Panc1 (cell line): ENCODE results near the gene RABGAP1L. TPM values are rescaled to one million over a fixed set of nuclear protein-coding genes. Genes with fewer than 3 reads are reported as not detected.
A peak's percentile ranks its signal among the peaks of the same experiment; 100 is the strongest.

Experiments
- ATAC-seq: fragments of 200-7000 bp; cut with Tn5 transposase; 2 replicates; pipeline ENCODE4 v1.9.1; 2020; ENCODE audit warnings: mild to moderate bottlenecking, moderate library complexity
- BruUV-seq: library from RNA; stranded (reverse); fragments of 400-500 nt; replicated peaks from 2 replicates; lab custom pipeline; 2021; lab: Mats Ljungman, UMichigan
- CTCF ChIA-PET: fragments of 300-600 bp; sonication (Branson Sonifier 250); formaldehyde crosslinking; loops from one replicate; lab custom pipeline; 2022; ENCODE audit warnings: antibody characterized with exemption; lab: Charles Lee
- POLR2A ChIA-PET: fragments of 300-600 bp; sonication (Branson Sonifier 250); formaldehyde crosslinking; loops from one replicate; lab custom pipeline; 2022; ENCODE audit warnings: antibody characterized with exemption; lab: Charles Lee
- DNase-seq: peaks from one replicate; pipeline ENCODE4 v3.0.0-alpha.2; 2010; ENCODE audit warnings: low read depth, low spot score
- H3K27ac ChIP-seq: 2 replicates; pipeline ENCODE4 v1.5.1; 2011; ENCODE audit warnings: mild to moderate bottlenecking, low read length, inconsistent platforms
- H3K27me3 ChIP-seq: fragments of 200-500 bp; sonication (Bioruptor generic); 2 replicates; pipeline ENCODE4 v1.6.0; 2014; ENCODE audit warnings: low read length, inconsistent platforms; ENCODE audit not compliant: control insufficient read depth, insufficient read depth
- H3K36me3 ChIP-seq: fragments of 200-500 bp; sonication (Bioruptor generic); 2 replicates; pipeline ENCODE4 v1.5.1; 2014; ENCODE audit warnings: inconsistent platforms, mild to moderate bottlenecking, low read length, moderate library complexity; ENCODE audit not compliant: control insufficient read depth, insufficient read depth
- H3K4me1 ChIP-seq: 2 replicates; pipeline ENCODE4 v1.5.1; 2011; ENCODE audit warnings: inconsistent platforms, mild to moderate bottlenecking, low read length, moderate library complexity; ENCODE audit not compliant: control insufficient read depth, insufficient read depth
- H3K4me3 ChIP-seq, 2 experiments: 2 replicates each; pipeline ENCODE4 v1.5.1; 2011 to 2012; ENCODE audit warnings: low read depth in 2 of 2, low read length in 2 of 2, mild to moderate bottlenecking in 2 of 2, inconsistent platforms in 1 of 2, moderate library complexity in 1 of 2
- H3K9me3 ChIP-seq: fragments of 200-500 bp; sonication (Bioruptor generic); 2 replicates; pipeline ENCODE4 v1.5.1; 2014; ENCODE audit warnings: low read depth, mild to moderate bottlenecking, inconsistent platforms, low read length, moderate library complexity; ENCODE audit not compliant: control insufficient read depth, insufficient read depth
- CTCF ChIP-seq: fragments of 450-650 bp; IDR thresholded peaks from 2 replicates; pipeline ENCODE4 v1.5.1; 2017; ENCODE audit warnings: mild to moderate bottlenecking
- POLR2AphosphoS5 ChIP-seq: IDR thresholded peaks from 2 replicates; pipeline ENCODE4 v1.6.1; 2012; ENCODE audit warnings: mild to moderate bottlenecking, low read depth, low read length, moderate library complexity
- SIN3A ChIP-seq: IDR thresholded peaks from 2 replicates; pipeline ENCODE4 v1.6.1; 2012; ENCODE audit warnings: low read depth, mild to moderate bottlenecking, low read length, moderate library complexity, borderline replicate concordance; ENCODE audit not compliant: insufficient read depth
- TCF7L2 ChIP-seq: IDR thresholded peaks from 2 replicates; pipeline ENCODE4 v1.6.1; 2011; ENCODE audit warnings: mild to moderate bottlenecking, low read depth, low read length, inconsistent platforms
- in situ Hi-C: cut with HindIII; loops from 2 replicates; pipeline ENCODE4 v1.10.0; 2016; ENCODE audit warnings: low sequenced_read_pairs, low pct_unique_long_range_greater_than_20kb
- intact Hi-C: fragments of 100-400 bp; cut with micrococcal nuclease; formaldehyde crosslinking; loops from one replicate; pipeline ENCODE4 v1.10.0; 2022; ENCODE audit not compliant: unreplicated experiment
- total RNA-seq: library from RNA; stranded (reverse); gene quantifications from one replicate; pipeline ENCODE4 v1.2.1, GENCODE V29; 2021; ENCODE audit not compliant: unreplicated experiment
- TF ChIP-seq, protein P1 (sequence below), 2 experiments: IDR thresholded peaks; 2 replicates each; pipeline ENCODE4 v1.6.1; 2011 to 2012; ENCODE audit warnings: low read depth in 2 of 2, control low read depth in 1 of 2, low read length in 1 of 2, mild to moderate bottlenecking in 1 of 2, moderate library complexity in 1 of 2; ENCODE audit not compliant: insufficient read depth in 1 of 2

RABGAP1L gene
- total RNA-seq, 1 experiment from 2014 or later = 37.0 TPM

DNA sequence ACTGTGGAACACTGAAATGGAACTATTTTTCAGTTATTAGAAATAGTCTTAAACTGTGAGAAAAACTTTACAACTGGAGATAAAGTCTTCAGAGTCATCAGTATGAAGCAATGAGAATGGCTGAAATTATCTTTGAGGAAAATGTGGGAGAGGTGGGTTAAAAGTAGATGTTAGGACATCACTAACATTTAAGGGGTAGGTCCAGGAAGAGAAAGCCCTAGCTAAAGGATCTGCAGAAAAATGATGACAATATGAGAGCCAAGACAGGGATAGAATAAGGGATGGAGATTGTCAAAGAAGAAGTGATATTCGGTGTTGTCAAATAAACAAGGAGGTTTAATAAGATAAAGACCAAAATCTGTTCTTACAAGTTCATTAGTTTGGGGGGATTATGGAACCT lies 165.2 kb downstream of the RABGAP1L start:
- ChIA-PET POLR2A (no interaction called here), CTCF (no interaction called here)
- TF ChIP-seq, protein P1, sequence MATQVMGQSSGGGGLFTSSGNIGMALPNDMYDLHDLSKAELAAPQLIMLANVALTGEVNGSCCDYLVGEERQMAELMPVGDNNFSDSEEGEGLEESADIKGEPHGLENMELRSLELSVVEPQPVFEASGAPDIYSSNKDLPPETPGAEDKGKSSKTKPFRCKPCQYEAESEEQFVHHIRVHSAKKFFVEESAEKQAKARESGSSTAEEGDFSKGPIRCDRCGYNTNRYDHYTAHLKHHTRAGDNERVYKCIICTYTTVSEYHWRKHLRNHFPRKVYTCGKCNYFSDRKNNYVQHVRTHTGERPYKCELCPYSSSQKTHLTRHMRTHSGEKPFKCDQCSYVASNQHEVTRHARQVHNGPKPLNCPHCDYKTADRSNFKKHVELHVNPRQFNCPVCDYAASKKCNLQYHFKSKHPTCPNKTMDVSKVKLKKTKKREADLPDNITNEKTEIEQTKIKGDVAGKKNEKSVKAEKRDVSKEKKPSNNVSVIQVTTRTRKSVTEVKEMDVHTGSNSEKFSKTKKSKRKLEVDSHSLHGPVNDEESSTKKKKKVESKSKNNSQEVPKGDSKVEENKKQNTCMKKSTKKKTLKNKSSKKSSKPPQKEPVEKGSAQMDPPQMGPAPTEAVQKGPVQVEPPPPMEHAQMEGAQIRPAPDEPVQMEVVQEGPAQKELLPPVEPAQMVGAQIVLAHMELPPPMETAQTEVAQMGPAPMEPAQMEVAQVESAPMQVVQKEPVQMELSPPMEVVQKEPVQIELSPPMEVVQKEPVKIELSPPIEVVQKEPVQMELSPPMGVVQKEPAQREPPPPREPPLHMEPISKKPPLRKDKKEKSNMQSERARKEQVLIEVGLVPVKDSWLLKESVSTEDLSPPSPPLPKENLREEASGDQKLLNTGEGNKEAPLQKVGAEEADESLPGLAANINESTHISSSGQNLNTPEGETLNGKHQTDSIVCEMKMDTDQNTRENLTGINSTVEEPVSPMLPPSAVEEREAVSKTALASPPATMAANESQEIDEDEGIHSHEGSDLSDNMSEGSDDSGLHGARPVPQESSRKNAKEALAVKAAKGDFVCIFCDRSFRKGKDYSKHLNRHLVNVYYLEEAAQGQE (IDR thresholded peaks at IDR 0.05; ENCODE audit: insufficient read depth in 1 of 2, low read depth in 2 of 2, low read length in 1 of 2) = no peak
- TF ChIP-seq CTCF = no peak
- TF ChIP-seq TCF7L2 = no peak
- no peak for TF ChIP-seq POLR2AphosphoS5
- TF ChIP-seq SIN3A = no peak
- DNase-seq (no peak), ATAC-seq (no peak)
- intact Hi-C loops (no loop called here), in situ Hi-C loops (no loop called here)
- Histone ChIP-seq H3K4me1 (no peaks in the 10 kb centered on the region), H3K27ac (no peak overlapping the region), H3K36me3 (no peaks in the 10 kb centered on the region; the same call in 1 of the 2 replicates), H3K27me3 (no peaks in the 10 kb centered on the region), H3K4me3 (no peak overlapping the region), H3K9me3 (peaks cover 54% of the 10 kb centered on the region)
- BruUV-seq = TSS peak; percentile 11

- in situ Hi-C loops (no loop called here), intact Hi-C loops (no loop called here)
- no peak for ATAC-seq
These were observed 165.6 kb downstream of the RABGAP1L start for GRCh38 chr1:174324939-174325338.

GRCh38 chr1:174326278-174326677 lies 167.0 kb downstream of the RABGAP1L start:
- intact Hi-C loops (no loop called here), in situ Hi-C loops (no loop called here)
- H3K4me3 ChIP-seq = no peak overlapping the region

More at GRCh38 chr1:174324939-174325338, 165.6 kb downstream of the RABGAP1L start:
- Histone ChIP-seq H3K27ac (no peak overlapping the region), H3K4me1 (no peaks in the 10 kb centered on the region), H3K36me3 (no peaks in the 10 kb centered on the region; the same call in 1 of the 2 replicates), H3K9me3 (peaks cover 50% of the 10 kb centered on the region), H3K4me3 (no peak overlapping the region), H3K27me3 (no peaks in the 10 kb centered on the region)
- DNase-seq = no peak
- no peak for TF ChIP-seq TCF7L2
- TF ChIP-seq SIN3A = no peak
- POLR2A ChIA-PET = no interaction called here
- CTCF ChIA-PET = no interaction called here
- no TSS peak for BruUV-seq

More at GRCh38 chr1:174326278-174326677, 167.0 kb downstream of the RABGAP1L start:
- Histone ChIP-seq H3K27ac (no peak overlapping the region), H3K36me3 (no peaks in the 10 kb centered on the region; the same call in 1 of the 2 replicates), H3K4me1 (no peaks in the 10 kb centered on the region), H3K9me3 (peaks cover 42% of the 10 kb centered on the region), H3K27me3 (no peaks in the 10 kb centered on the region)
- ChIA-PET CTCF (no interaction called here), POLR2A (no interaction called here)
- BruUV-seq = no TSS peak
- ATAC-seq = no peak
- TF ChIP-seq TCF7L2 (no peak), POLR2AphosphoS5 (no peak), SIN3A (no peak), CTCF (no peak)
- TF ChIP-seq, protein P1 (IDR thresholded peaks at IDR 0.05; ENCODE audit: insufficient read depth in 1 of 2, low read depth in 2 of 2, low read length in 1 of 2) = no peak
- DNase-seq = no peak
